ENCODE measurements around the gene PANK3. TPM values are rescaled to one million over a fixed set of nuclear protein-coding genes. Genes with fewer than 3 reads are reported as not detected.

PANK3 gene
- 51.3 TPM for total RNA-seq

DNA sequence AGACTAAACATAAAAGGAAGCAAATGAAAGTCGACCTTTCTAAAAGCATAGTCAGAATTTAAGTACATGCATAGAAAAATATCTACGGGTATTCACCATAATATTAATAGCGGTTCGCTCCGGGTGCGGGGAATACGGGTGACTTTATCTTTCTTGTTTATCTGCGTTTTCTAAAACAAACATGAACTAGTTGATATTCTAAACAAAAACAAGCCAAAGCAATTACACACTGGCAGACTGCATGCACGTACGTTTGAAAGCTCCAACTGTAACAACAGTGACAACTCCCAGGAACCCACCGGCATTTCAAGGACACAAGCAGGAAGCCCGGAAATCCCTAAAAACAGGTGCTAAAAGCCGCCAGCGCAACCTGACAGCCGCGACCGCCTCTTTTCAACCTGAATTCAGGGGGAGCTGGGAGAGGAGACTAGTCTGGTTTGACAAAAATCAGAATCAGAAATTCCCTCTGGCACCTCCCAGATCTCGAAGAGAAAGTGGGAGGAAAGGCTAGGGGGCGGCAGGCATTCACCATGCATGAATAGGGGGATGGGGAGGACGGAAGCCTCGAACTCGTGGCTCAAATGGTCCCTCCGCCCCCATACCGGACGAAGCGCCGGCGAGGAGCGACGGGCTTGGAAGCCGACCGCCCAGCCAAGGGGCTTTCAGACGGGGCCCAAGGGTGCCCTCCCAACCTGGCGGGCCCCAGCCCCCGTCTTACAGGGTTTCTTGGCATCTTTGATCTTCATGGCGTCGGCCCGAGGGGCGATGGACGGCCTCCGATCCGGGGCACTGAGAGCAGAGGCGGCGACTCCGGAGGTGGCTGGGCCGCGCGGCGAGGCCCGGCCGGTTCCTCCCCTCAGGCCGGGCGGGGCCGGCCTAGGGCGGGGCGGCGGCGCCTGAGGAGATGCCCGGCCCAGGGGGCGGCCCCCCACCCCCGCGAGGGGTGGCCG is at the start of gene PANK3:
PANK3 (minus strand) TSS at position 831 of the 950 bp plus-strand sequence; CDS start at position 746, 85 bp downstream.

GRCh38 chr5:168528521-168529373 is 50.4 kb downstream of the PANK3 start, which contains the start of gene FBLL1:
Gene FBLL1, plus strand, starts transcription at chr5:168529305. Its CDS starts 200 bp downstream, at chr5:168529505.

Small RNA genes within 50 kb of the gene (small RNA-seq; reads per million reads assigned to genes)
- gene MIR103A1 (ENCODE audit: low replicate concordance), result 0.21 reads per million

Other genes with a start within 250 kb of the PANK3 start
- 80.8 TPM for gene RARS1, start 92.9 kb downstream of the PANK3 start, total RNA-seq
- 2.0 TPM for gene FBLL1, start 50.1 kb downstream of the PANK3 start, total RNA-seq